Hepatocyte (in vitro differentiated cells): ENCODE results near the gene LVRN.
"Not testable (repeated sequence)": the region's sequence is repeated elsewhere in the genome, so short reads cannot be mapped to it uniquely, and the experiment has no call there.

Experiments used
- EZH2 ChIP-seq: fragments of 200-600 bp; sonication (generic); IDR thresholded peaks from 2 replicates; pipeline ENCODE4 v1.6.1; 2016; ENCODE audit warnings: antibody characterized with exemption, mild to moderate bottlenecking, borderline replicate concordance
- TF ChIP-seq, protein P1 (sequence below): fragments of 200-600 bp; sonication (generic); IDR thresholded peaks from 2 replicates; pipeline ENCODE4 v1.5.1; 2016; ENCODE audit warnings: antibody characterized with exemption, mild to moderate bottlenecking; ENCODE audit not compliant: poor library complexity

DNA sequence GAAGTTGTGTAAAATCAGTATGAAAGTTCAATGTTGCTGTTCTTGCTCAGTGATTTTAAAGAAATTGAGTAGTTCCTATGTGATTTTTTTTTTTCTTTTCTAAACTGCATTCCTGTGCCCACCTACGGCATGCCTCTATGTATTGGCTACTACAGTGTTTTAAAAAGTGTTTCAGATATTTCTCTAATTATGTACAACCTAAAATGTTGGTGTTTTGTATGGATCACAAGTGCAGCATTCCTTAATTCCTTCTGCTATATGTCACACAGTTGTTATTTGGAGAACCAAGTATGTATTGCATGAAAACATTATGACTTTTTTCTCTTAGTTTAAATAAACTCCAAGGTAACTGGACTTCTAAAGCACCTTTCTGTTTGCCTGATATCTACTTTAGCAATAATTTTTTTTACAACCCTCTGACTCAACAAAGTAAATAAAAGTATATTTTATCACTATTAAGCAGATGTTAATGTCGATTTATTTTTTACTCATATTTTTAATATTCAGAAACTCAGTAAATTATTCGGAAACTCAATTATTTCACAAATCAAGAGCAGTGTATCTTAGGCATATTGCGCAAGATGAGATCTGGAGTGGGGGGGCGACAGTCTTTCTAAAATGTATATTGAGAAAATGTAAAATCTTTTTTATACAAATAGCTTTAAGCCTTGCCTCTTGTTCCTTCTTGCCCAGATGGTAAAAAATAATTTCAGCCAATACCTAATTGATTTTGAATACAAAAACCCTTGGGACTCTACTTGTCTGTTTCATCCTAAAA is 48.5 kb upstream of the LVRN start:
- TF ChIP-seq EZH2, result not testable (repeated sequence)
- TF ChIP-seq, protein P1, sequence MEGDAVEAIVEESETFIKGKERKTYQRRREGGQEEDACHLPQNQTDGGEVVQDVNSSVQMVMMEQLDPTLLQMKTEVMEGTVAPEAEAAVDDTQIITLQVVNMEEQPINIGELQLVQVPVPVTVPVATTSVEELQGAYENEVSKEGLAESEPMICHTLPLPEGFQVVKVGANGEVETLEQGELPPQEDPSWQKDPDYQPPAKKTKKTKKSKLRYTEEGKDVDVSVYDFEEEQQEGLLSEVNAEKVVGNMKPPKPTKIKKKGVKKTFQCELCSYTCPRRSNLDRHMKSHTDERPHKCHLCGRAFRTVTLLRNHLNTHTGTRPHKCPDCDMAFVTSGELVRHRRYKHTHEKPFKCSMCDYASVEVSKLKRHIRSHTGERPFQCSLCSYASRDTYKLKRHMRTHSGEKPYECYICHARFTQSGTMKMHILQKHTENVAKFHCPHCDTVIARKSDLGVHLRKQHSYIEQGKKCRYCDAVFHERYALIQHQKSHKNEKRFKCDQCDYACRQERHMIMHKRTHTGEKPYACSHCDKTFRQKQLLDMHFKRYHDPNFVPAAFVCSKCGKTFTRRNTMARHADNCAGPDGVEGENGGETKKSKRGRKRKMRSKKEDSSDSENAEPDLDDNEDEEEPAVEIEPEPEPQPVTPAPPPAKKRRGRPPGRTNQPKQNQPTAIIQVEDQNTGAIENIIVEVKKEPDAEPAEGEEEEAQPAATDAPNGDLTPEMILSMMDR, result not testable (repeated sequence)
